ENCODE data around the gene ALPK3. TPM values are rescaled to one million over a fixed set of nuclear protein-coding genes. Genes with fewer than 3 reads are reported as not detected.

The ALPK3 gene
- total and polyA plus RNA-seq, 2 donors (not counting 3 experiments of a cell fraction or from before 2014, with no cell fraction given): 18.4 to 36.2 TPM

DNA sequence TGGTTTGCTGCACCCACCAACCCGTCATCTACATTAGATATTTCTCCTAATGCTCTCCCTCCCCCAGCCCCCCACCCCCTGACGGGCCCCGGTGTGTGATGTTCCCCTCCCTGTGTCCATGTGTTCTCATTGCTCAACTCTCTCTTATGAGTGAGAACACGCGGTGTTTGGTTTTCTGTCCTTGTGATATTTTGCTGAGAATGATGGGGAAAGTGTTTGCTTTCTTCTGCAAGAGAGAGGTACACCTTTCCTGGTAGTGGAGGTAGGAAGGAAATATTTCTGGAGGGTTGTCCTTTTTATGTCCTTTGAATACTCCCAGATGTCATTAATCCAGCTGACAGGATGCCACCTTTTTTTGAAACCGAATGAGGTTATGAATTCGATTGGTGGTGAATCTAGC lies 56.8 kb downstream of the ALPK3 start:
- peaks cover 0 to under 1% of the 10 kb centered on the region in 2 experiments for H3K36me3 ChIP-seq (ENCODE audit: control insufficient read depth in 2 of 2, extremely low read depth in 1 of 2, insufficient read depth in 2 of 2, low read length in 2 of 2)
- BruUV-seq (replicated peaks): no TSS peak
- no peaks in the 10 kb centered on the region for H3K4me1 ChIP-seq (ENCODE audit: control insufficient read depth, extremely low read depth, insufficient read depth, low read length)
- CTCF ChIA-PET: interaction anchor here (0.7 to 3.1 kb wide), 2 partner anchors 54 to 385 kb away, joined by 4 to 12 read pairs; no protein-coding TSS in a partner anchor
- intact Hi-C loops (cut with micrococcal nuclease) (no loop called here), dilution Hi-C loops (cut with MboI; ENCODE audit: extremely low pct_ligation_motif_present, low sequenced_read_pairs) (no loop called here)
- H3K9ac ChIP-seq (replicated peaks; ENCODE audit: extremely low read depth, insufficient read depth, low read length): no peak overlapping the region
- no peaks in the 10 kb centered on the region for H3K27me3 ChIP-seq (ENCODE audit: control insufficient read depth in 2 of 2, insufficient read depth in 2 of 2, low read length in 2 of 2)
- no peak overlapping the region for H2AFZ ChIP-seq (ENCODE audit: low read depth, low read length)
- POLR2A ChIA-PET: no interaction called here
- no peak overlapping the region for H3K27ac ChIP-seq (ENCODE audit: insufficient read depth, low read depth, low read length)
- no peak overlapping the region for H3K4me3 ChIP-seq (replicated peaks in 1 of 3; ENCODE audit: insufficient read depth in 1 of 3, low read depth in 1 of 3, low read length in 3 of 3)
- H3K4me2 ChIP-seq (ENCODE audit: insufficient read depth, low read length): no peak overlapping the region
- H3K9me3 ChIP-seq (replicated peaks; ENCODE audit: control insufficient read depth, insufficient read depth, low read length): no peaks in the 10 kb centered on the region
- TF ChIP-seq POLR2A (IDR thresholded peaks at IDR 0.05; ENCODE audit: low read depth, low read length) (no peak), POLR2AphosphoS5 (IDR thresholded peaks at IDR 0.05; ENCODE audit: insufficient read depth, low read depth, low read length) (no peak), FOS (IDR thresholded peaks at IDR 0.05; ENCODE audit: borderline replicate concordance, insufficient read depth, low read length) (no peak), EZH2 (IDR thresholded peaks at IDR 0.05; ENCODE audit: borderline replicate concordance, low read depth, low read length, severe bottlenecking) (no peak), JUN (IDR thresholded peaks at IDR 0.05; ENCODE audit: borderline replicate concordance, insufficient read depth, insufficient read length, low read depth) (no peak), MYC (IDR thresholded peaks at IDR 0.05; ENCODE audit: low read depth, low read length) (no peak), GATA2 (IDR thresholded peaks at IDR 0.05; ENCODE audit: insufficient read depth, insufficient read length, low read depth, low read length) (no peak)
- TF ChIP-seq, protein P1, sequence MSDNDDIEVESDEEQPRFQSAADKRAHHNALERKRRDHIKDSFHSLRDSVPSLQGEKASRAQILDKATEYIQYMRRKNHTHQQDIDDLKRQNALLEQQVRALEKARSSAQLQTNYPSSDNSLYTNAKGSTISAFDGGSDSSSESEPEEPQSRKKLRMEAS (IDR thresholded peaks at IDR 0.05; ENCODE audit: insufficient read depth, insufficient read length): no peak
- TF ChIP-seq, protein P2, sequence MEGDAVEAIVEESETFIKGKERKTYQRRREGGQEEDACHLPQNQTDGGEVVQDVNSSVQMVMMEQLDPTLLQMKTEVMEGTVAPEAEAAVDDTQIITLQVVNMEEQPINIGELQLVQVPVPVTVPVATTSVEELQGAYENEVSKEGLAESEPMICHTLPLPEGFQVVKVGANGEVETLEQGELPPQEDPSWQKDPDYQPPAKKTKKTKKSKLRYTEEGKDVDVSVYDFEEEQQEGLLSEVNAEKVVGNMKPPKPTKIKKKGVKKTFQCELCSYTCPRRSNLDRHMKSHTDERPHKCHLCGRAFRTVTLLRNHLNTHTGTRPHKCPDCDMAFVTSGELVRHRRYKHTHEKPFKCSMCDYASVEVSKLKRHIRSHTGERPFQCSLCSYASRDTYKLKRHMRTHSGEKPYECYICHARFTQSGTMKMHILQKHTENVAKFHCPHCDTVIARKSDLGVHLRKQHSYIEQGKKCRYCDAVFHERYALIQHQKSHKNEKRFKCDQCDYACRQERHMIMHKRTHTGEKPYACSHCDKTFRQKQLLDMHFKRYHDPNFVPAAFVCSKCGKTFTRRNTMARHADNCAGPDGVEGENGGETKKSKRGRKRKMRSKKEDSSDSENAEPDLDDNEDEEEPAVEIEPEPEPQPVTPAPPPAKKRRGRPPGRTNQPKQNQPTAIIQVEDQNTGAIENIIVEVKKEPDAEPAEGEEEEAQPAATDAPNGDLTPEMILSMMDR (IDR thresholded peaks at IDR 0.05; ENCODE audit: extremely low read depth in 1 of 2, insufficient read depth in 1 of 2, low read depth in 1 of 2, low read length in 2 of 2): no peak
- H3K79me2 ChIP-seq (ENCODE audit: control insufficient read depth, insufficient read depth, low read length): no peaks in the 10 kb centered on the region
- DNase-seq (ENCODE audit: low read depth, low spot score): no peak
- H3K9me1 ChIP-seq (replicated peaks; ENCODE audit: control insufficient read depth, extremely low read depth, insufficient read depth, low read length): no peaks in the 10 kb centered on the region
- no peaks in the 10 kb centered on the region for H4K20me1 ChIP-seq (replicated peaks; ENCODE audit: control insufficient read depth, extremely low read depth, insufficient read depth, low read length)
- no peak for FAIRE-seq

Measured in endothelial cell of umbilical vein (primary cell).